SK-N-SH (cell line): ENCODE measurements around the gene SEC61A1. TPM values are rescaled to one million over a fixed set of nuclear protein-coding genes. Genes with fewer than 3 reads are reported as not detected.
A peak's percentile ranks its signal among the peaks of the same experiment; 100 is the strongest.

Experiments
- CTCF ChIA-PET: fragments of 300-600, 350-600 bp; formaldehyde crosslinking; extraction: SDS; loops from one replicate; lab custom pipeline; 2021; lab: Yijun Ruan, JAX
- POLR2A ChIA-PET: fragments of 350-600 bp; sonication (Branson Sonifier 250); formaldehyde crosslinking; extraction: SDS; loops from one replicate; lab custom pipeline; 2020; ENCODE audit warnings: antibody characterized with exemption, inconsistent platforms; lab: Yijun Ruan, JAX
- DNase-seq: peaks from one replicate; pipeline ENCODE4 v3.0.0; 2012
- H2AFZ ChIP-seq: fragments of 200-600 bp; sonication (generic); 2 replicates; pipeline ENCODE4 v1.8.1; 2016; ENCODE audit warnings: antibody characterized with exemption, mild to moderate bottlenecking, low read depth
- H3F3A ChIP-seq: fragments of 200-600 bp; sonication (generic); replicated peaks from 2 replicates; pipeline ENCODE3; 2016; ENCODE audit warnings: antibody characterized with exemption, mild to moderate bottlenecking; ENCODE audit not compliant: insufficient read depth
- H3K27ac ChIP-seq, 2 experiments: fragments of 200-500 bp in 1 of 2; fragments of 200-600 bp in 1 of 2; sonication (Bioruptor generic) in 1 of 2; sonication (generic), shearing (Covaris generic) in 1 of 2; 2 replicates each; pipeline versions ENCODE4 v1.5.1 to v1.6.1; 2014 to 2016; ENCODE audit warnings: low read depth in 2 of 2, inconsistent platforms in 1 of 2, low read length in 1 of 2, mild to moderate bottlenecking in 1 of 2, mixed read lengths in 1 of 2
- H3K27me3 ChIP-seq: fragments of 200-600 bp; sonication (generic), shearing (Covaris generic); 2 replicates; pipeline ENCODE4 v1.6.1; 2016; ENCODE audit warnings: mixed run types; ENCODE audit not compliant: insufficient read depth
- H3K36me3 ChIP-seq, 2 experiments: fragments of 200-500 bp in 1 of 2; fragments of 200-600 bp in 1 of 2; sonication (Bioruptor generic) in 1 of 2; sonication (generic) in 1 of 2; replicated peaks in 1 of 2; 2 replicates each; pipeline versions ENCODE3 to v1.5.1; 2014 to 2016; ENCODE audit warnings: low read length in 1 of 2, mild to moderate bottlenecking in 1 of 2; ENCODE audit not compliant: insufficient read depth in 2 of 2, control insufficient read depth in 1 of 2
- H3K4me1 ChIP-seq, 2 experiments: fragments of 200-500 bp in 1 of 2; fragments of 200-600 bp in 1 of 2; sonication (Bioruptor generic) in 1 of 2; sonication (generic), shearing (Covaris generic) in 1 of 2; 2 replicates each; pipeline versions ENCODE4 v1.5.1 to v1.6.1; 2014 to 2016; ENCODE audit warnings: low read depth in 1 of 2, low read length in 1 of 2, mixed run types in 1 of 2; ENCODE audit not compliant: insufficient read depth in 2 of 2, control insufficient read depth in 1 of 2
- H3K4me2 ChIP-seq: fragments of 200-600 bp; sonication (generic), shearing (Covaris generic); 2 replicates; pipeline ENCODE4 v1.6.1; 2017; ENCODE audit warnings: mixed run types
- H3K4me3 ChIP-seq, 2 experiments: fragments of 200-500 bp in 1 of 2; fragments of 200-600 bp in 1 of 2; sonication (Bioruptor generic) in 1 of 2; sonication (generic), shearing (Covaris generic) in 1 of 2; 2 replicates each; pipeline versions ENCODE4 v1.5.1 to v1.8.1; 2014 to 2016; ENCODE audit warnings: low read depth in 2 of 2, inconsistent platforms in 1 of 2, low read length in 1 of 2, mild to moderate bottlenecking in 1 of 2, mixed read lengths in 1 of 2, moderate library complexity in 1 of 2
- H3K79me2 ChIP-seq: fragments of 200-600 bp; sonication (generic); 2 replicates; pipeline ENCODE4 v1.8.1; 2017; ENCODE audit warnings: mild to moderate bottlenecking; ENCODE audit not compliant: insufficient read depth
- H3K9ac ChIP-seq: fragments of 200-600 bp; sonication (generic); 2 replicates; pipeline ENCODE4 v1.6.1; 2017; ENCODE audit warnings: mixed run types
- H3K9me2 ChIP-seq: fragments of 200-600 bp; sonication (generic); 2 replicates; pipeline ENCODE4 v1.6.1; 2017; ENCODE audit warnings: mixed run types
- H3K9me3 ChIP-seq: fragments of 200-600 bp; sonication (generic); 2 replicates; pipeline ENCODE4 v1.6.1; 2017; ENCODE audit warnings: mixed run types, mild to moderate bottlenecking, moderate library complexity
- H4K20me1 ChIP-seq: fragments of 200-600 bp; sonication (generic); 2 replicates; pipeline ENCODE4 v1.6.1; 2017; ENCODE audit warnings: mild to moderate bottlenecking, mixed run types; ENCODE audit not compliant: insufficient read depth
- CTCF ChIP-seq: fragments of 200-600 bp; sonication (generic); IDR thresholded peaks from 2 replicates; pipeline ENCODE4 v1.6.1; 2017; ENCODE audit warnings: antibody characterized with exemption, mild to moderate bottlenecking, moderate library complexity
- EZH2phosphoT487 ChIP-seq: fragments of 200-600 bp; sonication (generic); IDR thresholded peaks from 2 replicates; pipeline ENCODE4 v1.6.1; 2017; ENCODE audit warnings: low read depth, mixed run types, mild to moderate bottlenecking, antibody characterized with exemption, moderate library complexity, borderline replicate concordance
- FOSL2 ChIP-seq: IDR thresholded peaks from 2 replicates; pipeline ENCODE4 v1.4.0; 2012; ENCODE audit warnings: low read depth, mild to moderate bottlenecking, moderate library complexity, borderline replicate concordance
- GABPA ChIP-seq: IDR thresholded peaks from 2 replicates; pipeline ENCODE4 v1.4.0; 2012; ENCODE audit warnings: low read depth, mild to moderate bottlenecking
- IRF3 ChIP-seq: fragments of 150-350 bp; IDR thresholded peaks from 2 replicates; pipeline ENCODE4 v1.6.1; 2016; ENCODE audit warnings: mild to moderate bottlenecking, low read depth, low read length
- JUND ChIP-seq: IDR thresholded peaks from 2 replicates; pipeline ENCODE4 v1.4.0; 2012
- MEF2A ChIP-seq: IDR thresholded peaks from 2 replicates; pipeline ENCODE4 v1.4.0; 2012; ENCODE audit warnings: low read depth, borderline replicate concordance
- MXI1 ChIP-seq: IDR thresholded peaks from 2 replicates; pipeline ENCODE4 v1.6.1; 2012; ENCODE audit warnings: mild to moderate bottlenecking, low read depth, low read length, improper control_type of control experiment
- PBX3 ChIP-seq: IDR thresholded peaks from 2 replicates; pipeline ENCODE4; 2012
- POLR2AphosphoS5 ChIP-seq: IDR thresholded peaks from 2 replicates; pipeline ENCODE4 v1.6.1; 2012; ENCODE audit warnings: low read depth, low read length
- REST ChIP-seq: IDR thresholded peaks from 2 replicates; pipeline ENCODE4 v1.6.1; 2012; ENCODE audit warnings: mild to moderate bottlenecking, low read depth, low read length, moderate library complexity
- SIN3A ChIP-seq: IDR thresholded peaks from 2 replicates; pipeline ENCODE4 v1.6.1; 2012; ENCODE audit warnings: low read depth, mild to moderate bottlenecking, low read length, moderate library complexity, borderline replicate concordance
- TAF1 ChIP-seq: IDR thresholded peaks from 2 replicates; pipeline ENCODE4 v1.6.1; 2012; ENCODE audit warnings: low read depth, mild to moderate bottlenecking, low read length, moderate library complexity, borderline replicate concordance
- USF2 ChIP-seq: fragments of 150-350 bp; IDR thresholded peaks from 2 replicates; pipeline ENCODE4 v1.6.1; 2017; ENCODE audit warnings: antibody characterized with exemption, low read length, low read depth, borderline replicate concordance
- ZBTB33 ChIP-seq: IDR thresholded peaks from 2 replicates; pipeline ENCODE4 v1.4.0; 2012; ENCODE audit warnings: low read depth, borderline replicate concordance
- WGBS: methylation state at CpG from one replicate; pipeline ENCODE4 v1.1.6; 2017; ENCODE audit warnings: low lambda C conversion rate; 5-methylcytosine and 5-hydroxymethylcytosine counted together
- polyA plus RNA-seq, 3 experiments: library from polyadenylated mRNA; depleted of rRNA; stranded (reverse); fragments of >200 nt; gene quantifications; 2 replicates each; pipeline ENCODE4 v1.2.3, GENCODE V29; 2012

SEC61A1 gene
- polyA plus RNA-seq, 1 of the 3 experiments (the other 2 are of a cell fraction), result 153 TPM

- TF ChIP-seq ZBTB33, result no peak
- TF ChIP-seq POLR2AphosphoS5, result no peak
- no peak for TF ChIP-seq REST
- TF ChIP-seq USF2, result no peak
- TF ChIP-seq SIN3A, result no peak
- no peak for TF ChIP-seq FOSL2
These were observed 29.6 kb downstream of the SEC61A1 start (continued) for GRCh38 chr3:128081846-128082245.

- no peak for DNase-seq
- Histone ChIP-seq H3K27me3 (no peaks in the 10 kb centered on the region), H3K4me2 (no peak overlapping the region), H3K4me3 (no peak overlapping the region), H3K27ac (peak overlapping the region in 1 of 2 experiments; percentile 85; a peak in 2 of 4 replicates), H3K36me3 (peaks cover 17 to 80% of the 10 kb centered on the region in 2 experiments), H4K20me1 (0 out of 2 replicates have a peak, but pooled peaks cover 5% of the 10 kb centered on the region), H3K4me1 (peaks cover 0 to 18% of the 10 kb centered on the region in 2 experiments; a peak in 3 of 4 replicates), H2AFZ (no peak overlapping the region), H3K9me2 (no peaks in the 10 kb centered on the region), H3K9ac (no peak overlapping the region), H3K9me3 (no peaks in the 10 kb centered on the region), H3F3A (peaks cover 5% of the 10 kb centered on the region), H3K79me2 (no peaks in the 10 kb centered on the region)
- WGBS, result 89% methylated on average over 10 of the region's 10 CpGs
- POLR2A ChIA-PET, result interaction anchor here (1.1 to 1.7 kb wide), 2 partner anchors 9 kb away, joined by 3 read pairs; no protein-coding TSS in a partner anchor
- CTCF ChIA-PET, result interaction anchor here (1.3 kb wide), 1 partner anchor 18 kb away, joined by 3 read pairs; no protein-coding TSS in a partner anchor
- TF ChIP-seq ZBTB33 (no peak), TAF1 (no peak), GABPA (no peak), EZH2phosphoT487 (no peak), JUND (no peak), CTCF (no peak), PBX3 (no peak), IRF3 (no peak), MXI1 (no peak), MEF2A (no peak), SIN3A (no peak)
These were observed 30.3 kb downstream of the SEC61A1 start for GRCh38 chr3:128082546-128082945.
